ENCODE measurements around the gene CIRBP. TPM values are rescaled to one million over a fixed set of nuclear protein-coding genes. Genes with fewer than 3 reads are reported as not detected.

Gene CIRBP
- total and polyA plus RNA-seq, 2 of the 13 experiments (the other 11 are each of a cell fraction or from before 2014, with no cell fraction given), result 133 to 140 TPM

GRCh38 chr19:1249298-1249989 is 19.7 kb upstream of the CIRBP start (continued):
- TF ChIP-seq, protein P1, sequence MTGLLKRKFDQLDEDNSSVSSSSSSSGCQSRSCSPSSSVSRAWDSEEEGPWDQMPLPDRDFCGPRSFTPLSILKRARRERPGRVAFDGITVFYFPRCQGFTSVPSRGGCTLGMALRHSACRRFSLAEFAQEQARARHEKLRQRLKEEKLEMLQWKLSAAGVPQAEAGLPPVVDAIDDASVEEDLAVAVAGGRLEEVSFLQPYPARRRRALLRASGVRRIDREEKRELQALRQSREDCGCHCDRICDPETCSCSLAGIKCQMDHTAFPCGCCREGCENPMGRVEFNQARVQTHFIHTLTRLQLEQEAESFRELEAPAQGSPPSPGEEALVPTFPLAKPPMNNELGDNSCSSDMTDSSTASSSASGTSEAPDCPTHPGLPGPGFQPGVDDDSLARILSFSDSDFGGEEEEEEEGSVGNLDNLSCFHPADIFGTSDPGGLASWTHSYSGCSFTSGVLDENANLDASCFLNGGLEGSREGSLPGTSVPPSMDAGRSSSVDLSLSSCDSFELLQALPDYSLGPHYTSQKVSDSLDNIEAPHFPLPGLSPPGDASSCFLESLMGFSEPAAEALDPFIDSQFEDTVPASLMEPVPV (CRISPR knock-in tag; IDR thresholded peaks at IDR 0.05), result 0 out of 2 replicates have a peak, but pooled peaks have one; percentile 25
- TF ChIP-seq RORA (CRISPR knock-in tag; IDR thresholded peaks at IDR 0.05) (no peak), ZNF660 (CRISPR knock-in tag; IDR thresholded peaks at IDR 0.05; ENCODE audit: borderline replicate concordance, low read depth) (no peak), DR1 (CRISPR knock-in tag; IDR thresholded peaks at IDR 0.05) (peak; percentile 40; the same call in 1 of the 2 replicates), TP53 (CRISPR knock-in tag; conservative IDR thresholded peaks at IDR 0.05) (no peak), RAD21 (CRISPR knock-in tag; IDR thresholded peaks at IDR 0.05) (peak; percentile 39; the same call in 1 of the 2 replicates), GPBP1L1 (CRISPR knock-in tag; IDR thresholded peaks at IDR 0.05) (no peak), TFDP2 (CRISPR knock-in tag; IDR thresholded peaks at IDR 0.05) (peak; percentile 82), ZNF850 (CRISPR knock-in tag; conservative IDR thresholded peaks at IDR 0.05) (no peak), PREB (CRISPR knock-in tag; IDR thresholded peaks at IDR 0.05) (no peak), ZNF275 (CRISPR knock-in tag; IDR thresholded peaks at IDR 0.05; ENCODE audit: borderline replicate concordance) (no peak), TEAD3 (CRISPR knock-in tag; optimal IDR thresholded peaks at IDR 0.05; ENCODE audit: borderline replicate concordance) (peak; percentile 13), SRY (CRISPR knock-in tag; IDR thresholded peaks at IDR 0.05) (peak; percentile 65; the same call in 1 of the 2 replicates), ZSCAN22 (CRISPR knock-in tag; IDR thresholded peaks at IDR 0.05) (no peak), KMT2B (CRISPR knock-in tag; IDR thresholded peaks at IDR 0.05) (no peak), IRF9 (CRISPR knock-in tag; IDR thresholded peaks at IDR 0.05; ENCODE audit: borderline replicate concordance) (no peak; the same call in 1 of the 2 replicates), ARNTL (CRISPR knock-in tag; IDR thresholded peaks at IDR 0.05) (no peak), SALL2 (CRISPR knock-in tag; IDR thresholded peaks at IDR 0.05) (no peak; the same call in 1 of the 2 replicates), ZNF619 (CRISPR knock-in tag; IDR thresholded peaks at IDR 0.05) (no peak)
- TF ChIP-seq, protein P2, sequence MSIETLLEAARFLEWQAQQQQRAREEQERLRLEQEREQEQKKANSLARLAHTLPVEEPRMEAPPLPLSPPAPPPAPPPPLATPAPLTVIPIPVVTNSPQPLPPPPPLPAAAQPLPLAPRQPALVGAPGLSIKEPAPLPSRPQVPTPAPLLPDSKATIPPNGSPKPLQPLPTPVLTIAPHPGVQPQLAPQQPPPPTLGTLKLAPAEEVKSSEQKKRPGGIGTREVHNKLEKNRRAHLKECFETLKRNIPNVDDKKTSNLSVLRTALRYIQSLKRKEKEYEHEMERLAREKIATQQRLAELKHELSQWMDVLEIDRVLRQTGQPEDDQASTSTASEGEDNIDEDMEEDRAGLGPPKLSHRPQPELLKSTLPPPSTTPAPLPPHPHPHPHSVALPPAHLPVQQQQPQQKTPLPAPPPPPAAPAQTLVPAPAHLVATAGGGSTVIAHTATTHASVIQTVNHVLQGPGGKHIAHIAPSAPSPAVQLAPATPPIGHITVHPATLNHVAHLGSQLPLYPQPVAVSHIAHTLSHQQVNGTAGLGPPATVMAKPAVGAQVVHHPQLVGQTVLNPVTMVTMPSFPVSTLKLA (IDR thresholded peaks at IDR 0.05), result no peak

All from HepG2 (cell line).